GM18502 (cell line): ENCODE results near the gene CAP1.
"Not testable (repeated sequence)": the region's sequence is repeated elsewhere in the genome, so short reads cannot be mapped to it uniquely, and the experiment has no call there.

Source experiments
- ATAC-seq: cut with Tn5 transposase; IDR thresholded peaks from one replicate; pipeline ENCODE4 v1.9.1; 2021; ENCODE audit warnings: mild to moderate bottlenecking; ENCODE audit not compliant: unreplicated experiment, poor library complexity

The CAP1 gene

GRCh38 chr1:40040511-40041465, at the start of gene CAP1:
Gene CAP1 (plus strand): TSS chr1:40040729. CDS start chr1:40059347, 18,618 bp downstream.
- peak; percentile 82 for ATAC-seq

- no peak for ATAC-seq
These were observed 48.3 kb upstream of the CAP1 start for GRCh38 chr1:39992234-39992633.

- ATAC-seq, result no peak
These were observed 47.6 kb upstream of the CAP1 start for GRCh38 chr1:39992888-39993287.

GRCh38 chr1:39995973-39996393, 44.5 kb upstream of the CAP1 start:
- peak; percentile 88 for ATAC-seq

GRCh38 chr1:39996396-39997004, 44.0 kb upstream of the CAP1 start:
- ATAC-seq, result no peak

- ATAC-seq, result no peak
These were observed 39.1 kb upstream of the CAP1 start for GRCh38 chr1:40001456-40001855.

- ATAC-seq, result no peak
These were observed 37.1 kb upstream of the CAP1 start for GRCh38 chr1:40003156-40004093.

- ATAC-seq, result no peak
These were observed 35.7 kb upstream of the CAP1 start for GRCh38 chr1:40004857-40005256.

GRCh38 chr1:40007481-40008034, 33.0 kb upstream of the CAP1 start:
- not testable (repeated sequence) for ATAC-seq

- no peak for ATAC-seq
These were observed 29.3 kb upstream of the CAP1 start for GRCh38 chr1:40011198-40011597.

GRCh38 chr1:40014253-40014706, 26.2 kb upstream of the CAP1 start:
- ATAC-seq, result no peak

- ATAC-seq, result no peak
These were observed 25.5 kb upstream of the CAP1 start for GRCh38 chr1:40014812-40015594.

- ATAC-seq, result no peak
These were observed 22.5 kb upstream of the CAP1 start for GRCh38 chr1:40017951-40018575.

GRCh38 chr1:40020447-40021085, 20.0 kb upstream of the CAP1 start:
- no peak for ATAC-seq

- ATAC-seq, result no peak
These were observed 17.1 kb upstream of the CAP1 start for GRCh38 chr1:40023379-40023944.

GRCh38 chr1:40024671-40025070, 15.9 kb upstream of the CAP1 start:
- ATAC-seq, result no peak

- no peak for ATAC-seq
These were observed 12.9 kb upstream of the CAP1 start for GRCh38 chr1:40027647-40028046.

GRCh38 chr1:40029608-40030007, 10.9 kb upstream of the CAP1 start:
- ATAC-seq, result no peak
